Activated naive CD4-positive, alpha-beta T cell (primary cell): ENCODE measurements around the gene RNU5B-1.
"Not testable (repeated sequence)": the region's sequence is repeated elsewhere in the genome, so short reads cannot be mapped to it uniquely, and the experiment has no call there.

Source experiments
- DNase-seq, 4 experiments: peaks; one replicate each; lab custom pipeline; 2025; lab: John Stamatoyannopoulos, UW

The RNU5B-1 gene

GRCh38 chr15:65344214-65344913, 39.9 kb downstream of the RNU5B-1 start:
- no peak for DNase-seq

GRCh38 chr15:65344914-65345275, 40.4 kb downstream of the RNU5B-1 start:
- no peak for DNase-seq

- DNase-seq = no peak
Observed at GRCh38 chr15:65346856-65347598, 42.5 kb downstream of the RNU5B-1 start.

GRCh38 chr15:65347756-65348155, 43.3 kb downstream of the RNU5B-1 start:
- DNase-seq = not testable (repeated sequence)

GRCh38 chr15:65349338-65349737, 44.9 kb downstream of the RNU5B-1 start:
- DNase-seq = no peak

GRCh38 chr15:65351972-65352371, 47.5 kb downstream of the RNU5B-1 start:
- DNase-seq = not testable (repeated sequence)
